Activated CD4-positive, alpha-beta T cell treated with anti-CD3 and anti-CD28 coated beads, Interleukin-2, Interleukin-6, amounts not matched to agents 100 ng/mL and 50 ng/mL, durations not matched to agents 16 hours and 8 hours (primary cell): Measurements from ENCODE around the gene NLRP7.
"Not testable (repeated sequence)": the region's sequence is repeated elsewhere in the genome, so short reads cannot be mapped to it uniquely, and the experiment has no call there.

Experiments used
- DNase-seq: peaks from one replicate; pipeline ENCODE4 v3.0.0-alpha.2; 2020

The NLRP7 gene

GRCh38 chr19:54947381-54947780, at the start of gene NLRP7:
TSS of gene NLRP7 (minus strand) at chr19:54947530.
- no peak for DNase-seq

- no peak for DNase-seq
These were observed 48.2 kb upstream of the NLRP7 start for GRCh38 chr19:54995561-54995960.

- DNase-seq, result not testable (repeated sequence)
These were observed 42.2 kb upstream of the NLRP7 start for GRCh38 chr19:54989531-54989930.

- not testable (repeated sequence) for DNase-seq
These were observed 35.2 kb upstream of the NLRP7 start for GRCh38 chr19:54982562-54982961.

- peak; percentile 51 for DNase-seq
These were observed 26.1 kb upstream of the NLRP7 start for GRCh38 chr19:54973229-54974090.

GRCh38 chr19:54971446-54971845, 24.1 kb upstream of the NLRP7 start:
- not testable (repeated sequence) for DNase-seq

GRCh38 chr19:54969647-54970046, 22.3 kb upstream of the NLRP7 start:
- DNase-seq, result no peak

GRCh38 chr19:54967611-54968010, 20.3 kb upstream of the NLRP7 start:
- no peak for DNase-seq

GRCh38 chr19:54965055-54965454, 17.7 kb upstream of the NLRP7 start:
- not testable (repeated sequence) for DNase-seq

- DNase-seq, result peak; percentile 28
These were observed 12.5 kb upstream of the NLRP7 start for GRCh38 chr19:54959840-54960239.

GRCh38 chr19:54955376-54955775, 8.0 kb upstream of the NLRP7 start:
- DNase-seq, result no peak

- not testable (repeated sequence) for DNase-seq
These were observed 6.0 kb upstream of the NLRP7 start for GRCh38 chr19:54953345-54953713.

GRCh38 chr19:54952591-54953344, 5.4 kb upstream of the NLRP7 start:
- no peak for DNase-seq

GRCh38 chr19:54950580-54950979, 3.2 kb upstream of the NLRP7 start:
- not testable (repeated sequence) for DNase-seq

- DNase-seq, result peak; percentile 2
These were observed 2.1 kb upstream of the NLRP7 start for GRCh38 chr19:54949412-54949811.

GRCh38 chr19:54943772-54944361, 3.5 kb downstream of the NLRP7 start:
- not testable (repeated sequence) for DNase-seq

- not testable (repeated sequence) for DNase-seq
These were observed 7.8 kb downstream of the NLRP7 start for GRCh38 chr19:54939538-54939937.

GRCh38 chr19:54938906-54939305, 8.4 kb downstream of the NLRP7 start:
- DNase-seq, result no peak

- peak; percentile 57 for DNase-seq
These were observed 9.4 kb downstream of the NLRP7 start for GRCh38 chr19:54937926-54938325.

- DNase-seq, result no peak
These were observed 19.0 kb downstream of the NLRP7 start for GRCh38 chr19:54928299-54928698.

GRCh38 chr19:54923276-54923675, 24.1 kb downstream of the NLRP7 start:
- no peak for DNase-seq

GRCh38 chr19:54921082-54921481, 26.2 kb downstream of the NLRP7 start:
- no peak for DNase-seq
